NCI-H774 (cell line): ENCODE data around the gene RHOG.
A peak's percentile ranks its signal among the peaks of the same experiment; 100 is the strongest.
"Not testable (repeated sequence)": the region's sequence is repeated elsewhere in the genome, so short reads cannot be mapped to it uniquely, and the experiment has no call there.

ENCODE experiments used
- DNase-seq: peaks from one replicate; lab custom pipeline; 2025; lab: John Stamatoyannopoulos, UW

RHOG gene

DNA sequence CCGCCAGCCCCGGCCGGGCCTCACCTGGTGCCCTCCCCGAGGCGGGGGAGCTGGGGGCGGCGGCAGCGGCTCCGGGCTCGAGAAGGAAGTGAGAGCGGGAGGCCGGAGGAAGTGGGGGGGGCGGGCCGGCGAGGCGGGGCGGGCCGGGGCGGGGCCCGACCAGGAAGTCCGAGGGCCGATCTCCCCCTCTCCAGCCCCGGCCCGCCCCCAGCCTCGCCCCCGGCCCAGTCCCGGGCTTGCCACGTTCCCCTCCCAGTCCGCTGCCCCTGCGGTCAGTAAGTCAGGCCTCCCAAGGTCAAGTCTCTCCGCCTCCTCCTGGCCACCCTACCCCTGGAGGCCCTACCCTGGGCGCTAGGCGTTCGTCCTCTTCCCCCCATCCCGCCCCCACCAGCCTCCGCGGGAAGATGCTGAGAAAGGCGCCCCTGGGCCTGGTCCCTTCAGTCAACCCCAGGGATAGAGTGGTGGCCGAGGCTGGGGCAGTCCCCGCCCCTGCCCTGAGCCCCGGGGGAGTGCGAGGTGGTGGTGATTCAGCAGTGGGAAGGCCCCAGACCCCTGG, at the start of gene RHOG:
Gene RHOG, minus strand, starts transcription at position 90 of the 556 bp plus-strand sequence. CDS start 12,821 bp downstream, outside the sequence.
- DNase-seq, result peak; percentile 58

DNA sequence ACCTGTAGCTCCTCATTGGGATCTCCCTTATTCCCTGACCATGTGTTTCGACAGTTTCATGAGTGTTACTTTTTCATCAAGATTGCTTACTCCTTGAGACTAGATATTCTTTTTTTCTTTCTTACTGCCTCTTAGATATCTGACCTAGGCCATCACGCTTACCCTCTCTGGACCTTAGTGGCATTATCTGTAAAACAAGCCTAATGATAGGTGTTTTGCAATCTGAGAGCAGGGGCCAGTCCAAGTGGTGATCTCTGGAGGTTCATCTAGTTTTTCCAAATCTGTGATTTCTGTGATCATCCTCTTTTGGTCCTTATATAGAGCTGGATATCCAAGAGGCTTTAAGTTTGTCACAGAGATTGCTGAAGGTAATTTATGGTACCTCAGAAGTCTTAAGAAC, 49.3 kb upstream of the RHOG start:
- DNase-seq, result no peak

DNA sequence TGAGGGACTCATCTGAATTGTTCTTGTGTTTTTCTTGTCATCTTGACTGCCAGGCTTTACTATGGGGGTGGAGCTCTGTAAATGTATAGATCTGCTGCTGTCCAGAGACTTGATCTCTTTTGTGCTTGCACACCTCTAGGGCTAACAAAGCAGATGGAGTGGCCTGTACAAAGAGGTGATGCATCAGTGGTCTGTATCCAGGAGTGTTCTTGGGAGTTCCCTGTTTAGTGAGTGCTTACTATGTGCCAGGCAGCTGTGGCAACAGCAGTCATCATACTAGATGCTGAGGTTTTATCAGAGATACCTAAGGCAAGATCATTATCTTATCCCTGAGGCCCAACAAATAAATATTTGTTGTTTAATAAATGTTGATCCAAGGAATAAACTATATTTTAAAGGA, 48.1 kb upstream of the RHOG start:
- no peak for DNase-seq

GRCh38 chr11:3886985-3887384, 46.2 kb upstream of the RHOG start:
- no peak for DNase-seq

DNA sequence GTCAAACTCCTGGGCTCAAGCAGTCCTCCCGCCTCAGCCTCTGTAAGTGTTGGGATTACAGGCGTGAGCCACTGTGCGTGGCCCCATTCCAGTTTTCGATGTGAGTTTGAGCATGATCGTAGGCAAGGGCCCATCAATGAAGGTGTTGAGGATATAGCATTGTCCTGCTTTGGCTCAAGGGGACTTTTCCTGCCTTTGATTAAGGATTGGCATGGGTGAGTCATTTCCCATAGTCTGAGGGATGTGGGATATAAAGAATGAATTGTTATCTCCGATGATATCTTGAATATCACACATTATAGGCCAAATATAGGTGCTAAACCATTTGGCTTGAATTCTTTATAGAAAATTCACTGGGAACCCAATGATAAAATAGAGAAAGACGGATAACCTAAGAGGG, 45.1 kb upstream of the RHOG start:
- no peak for DNase-seq

GRCh38 chr11:3882655-3883054, 41.9 kb upstream of the RHOG start:
- DNase-seq, result no peak

DNA sequence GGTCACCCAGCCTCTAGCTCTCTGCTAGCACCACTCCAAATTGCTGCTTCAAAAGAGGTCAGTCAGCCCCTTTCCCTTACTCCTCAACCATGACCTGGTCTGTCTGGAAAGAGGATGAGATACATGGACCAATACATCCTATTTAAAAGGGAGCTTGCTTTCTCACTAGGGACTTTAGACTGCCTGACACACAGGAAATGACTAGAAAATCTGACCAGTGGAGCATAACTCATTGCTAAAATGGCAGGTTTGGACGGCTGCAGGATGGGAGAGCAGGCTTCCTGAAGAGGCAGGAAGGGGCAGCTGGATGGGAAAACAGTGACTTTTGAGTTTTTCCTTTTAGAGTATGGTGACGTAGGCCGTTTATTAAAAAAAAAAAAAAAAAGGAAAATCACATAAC, 40.0 kb upstream of the RHOG start:
- DNase-seq, result no peak

GRCh38 chr11:3879967-3880542, 39.3 kb upstream of the RHOG start:
- no peak for DNase-seq

DNA sequence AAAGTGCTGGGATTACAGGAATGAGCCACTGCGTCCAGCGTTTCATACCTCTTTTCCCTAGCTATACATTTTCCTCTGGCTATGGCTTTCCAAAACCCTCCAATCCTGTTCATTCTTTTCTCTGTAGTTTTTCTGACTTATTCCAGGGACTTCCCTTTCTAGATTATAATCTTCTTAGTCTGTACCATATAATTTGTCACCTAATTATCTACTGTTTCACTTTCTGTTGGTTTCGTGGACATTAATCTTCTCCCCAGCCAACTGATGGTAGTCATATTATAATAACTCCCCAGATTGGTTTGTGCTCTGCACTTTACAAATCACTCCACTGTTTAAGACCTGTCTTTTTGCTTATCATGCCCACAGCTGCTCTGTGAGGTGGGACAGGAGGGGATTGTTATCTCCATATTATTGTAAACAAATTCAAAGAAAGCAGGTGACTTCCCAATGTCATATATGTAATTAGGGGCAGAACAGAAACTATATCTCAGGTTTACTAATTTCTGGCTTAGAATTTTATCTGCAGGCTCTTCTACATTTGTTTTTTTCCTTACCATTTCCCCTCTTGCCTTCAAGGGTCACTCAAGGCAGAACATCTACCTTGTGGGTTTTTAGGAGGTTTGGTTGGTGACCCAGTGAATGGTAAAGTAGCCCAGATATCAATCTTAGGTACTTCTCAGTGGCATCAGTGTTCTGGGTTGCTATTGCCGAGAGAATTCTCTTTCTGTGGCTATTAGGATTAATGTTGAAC, 38.6 kb upstream of the RHOG start:
- no peak for DNase-seq

- no peak for DNase-seq
Observed at GRCh38 chr11:3878258-3878584, 37.5 kb upstream of the RHOG start.

DNA sequence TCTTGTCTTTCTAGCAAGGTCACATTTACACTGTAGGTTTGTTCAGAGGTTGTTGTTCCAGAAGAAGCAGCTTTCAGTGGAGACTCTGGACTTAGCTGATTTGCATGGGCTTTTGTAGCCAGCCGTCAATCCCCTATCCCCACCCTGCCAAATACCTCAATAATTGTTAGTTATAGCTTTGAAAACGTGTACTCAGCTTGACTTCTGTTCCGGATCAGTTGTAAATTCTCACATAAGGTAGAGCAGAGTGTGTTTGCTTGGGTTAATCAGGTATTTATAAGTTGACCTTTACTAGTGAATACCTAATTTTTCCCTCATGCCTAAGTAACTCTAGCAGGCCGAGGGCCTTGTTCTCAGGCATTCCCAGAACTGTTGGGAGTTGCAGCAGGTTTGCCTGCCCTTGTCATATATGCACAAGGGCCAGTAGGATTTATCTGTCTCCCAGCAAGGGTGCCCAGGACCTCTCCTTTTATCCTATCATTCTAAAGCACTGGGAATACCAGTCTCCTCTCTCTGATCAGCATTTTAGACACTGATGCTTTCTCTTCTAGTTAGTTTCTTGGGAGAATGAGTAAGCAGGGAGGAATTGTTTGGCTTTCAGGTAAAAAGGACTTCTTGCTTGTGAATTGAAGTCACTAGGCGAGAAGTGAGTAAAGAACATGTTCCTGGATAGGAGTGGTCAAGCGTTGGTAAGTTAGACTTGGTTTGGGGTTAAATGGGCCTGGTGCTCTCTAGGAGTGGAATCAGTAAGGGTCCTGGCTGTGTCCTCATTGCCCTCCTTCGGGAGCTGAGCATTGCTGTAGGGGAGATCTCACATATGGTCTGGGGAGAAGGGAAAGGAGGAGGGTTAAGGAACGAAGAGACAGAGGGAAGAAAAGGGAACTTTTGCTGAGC, 36.9 kb upstream of the RHOG start:
- DNase-seq, result no peak

GRCh38 chr11:3876613-3877012, 35.9 kb upstream of the RHOG start:
- no peak for DNase-seq

DNA sequence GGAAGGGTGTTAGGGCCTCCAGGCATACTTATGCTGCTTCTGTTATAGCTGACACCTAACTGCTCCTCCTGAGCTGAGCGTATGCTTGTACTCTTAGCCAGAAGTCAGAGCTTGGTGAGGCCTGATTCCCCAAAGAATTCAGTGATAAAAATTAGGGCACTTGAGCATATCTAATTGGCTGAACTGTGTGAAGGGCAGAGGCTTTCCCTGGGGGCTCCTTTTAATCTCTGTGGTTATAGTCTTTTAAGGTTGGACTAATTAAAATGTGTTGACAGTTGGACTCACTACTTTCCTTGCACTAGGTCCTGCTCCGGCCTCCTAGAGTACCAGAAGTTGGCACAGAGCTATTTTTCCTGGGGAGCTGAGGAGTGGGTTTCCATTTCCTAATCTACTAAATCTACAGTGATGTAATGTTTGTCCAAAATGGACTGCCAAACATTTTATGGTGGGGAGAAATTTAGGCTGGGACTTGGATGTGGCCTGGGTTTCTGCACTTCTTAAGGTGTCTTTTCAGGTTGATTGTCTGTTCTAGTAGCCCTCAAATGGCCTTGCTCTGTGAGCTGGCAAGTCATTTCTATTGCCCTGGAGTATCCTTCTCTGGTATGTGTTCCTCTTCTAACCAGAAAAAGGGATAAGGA, 33.1 kb upstream of the RHOG start:
- no peak for DNase-seq

DNA sequence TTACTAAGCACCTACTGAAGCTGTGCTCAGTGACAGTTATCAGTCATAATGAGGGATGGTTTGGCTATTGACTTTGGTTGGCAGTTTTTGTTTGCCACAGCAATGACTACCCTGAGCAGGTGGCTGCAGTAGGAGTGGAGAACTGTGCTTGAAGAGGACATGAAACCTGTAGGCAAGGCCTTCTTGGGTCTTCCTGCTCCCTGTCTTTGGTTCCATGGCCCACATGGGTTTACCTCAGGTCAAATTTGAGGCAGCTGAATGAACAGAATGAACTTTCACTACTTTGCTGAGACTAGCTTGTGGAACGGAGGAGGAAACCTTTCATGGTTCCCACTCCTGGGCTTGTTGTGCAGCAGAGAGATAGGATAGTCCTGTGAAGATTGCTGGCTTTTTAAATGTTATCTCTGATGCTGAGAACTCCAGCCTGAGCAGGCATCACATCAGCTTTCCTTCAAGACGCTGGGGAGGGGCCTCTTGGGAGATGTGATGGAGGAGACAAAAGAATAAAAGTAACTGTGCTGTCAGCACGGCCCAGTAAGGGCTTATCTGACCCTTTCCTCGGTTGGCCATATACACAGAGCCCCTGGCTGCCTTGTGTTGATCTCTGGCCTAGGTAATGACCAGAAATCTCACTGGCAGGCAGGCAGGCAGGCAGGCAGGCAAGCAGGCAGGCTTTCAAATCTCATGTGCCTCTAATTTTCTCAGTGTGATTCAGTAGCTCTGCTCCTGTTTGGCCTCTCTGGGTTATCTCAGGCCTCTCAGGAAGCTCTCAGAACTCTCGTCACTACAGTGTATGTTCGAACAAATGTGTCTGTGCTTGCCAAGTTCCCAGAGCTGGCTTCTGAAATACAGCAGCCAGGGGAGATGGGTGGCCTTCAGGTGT, 26.7 kb upstream of the RHOG start:
- peak; percentile 7 for DNase-seq

DNA sequence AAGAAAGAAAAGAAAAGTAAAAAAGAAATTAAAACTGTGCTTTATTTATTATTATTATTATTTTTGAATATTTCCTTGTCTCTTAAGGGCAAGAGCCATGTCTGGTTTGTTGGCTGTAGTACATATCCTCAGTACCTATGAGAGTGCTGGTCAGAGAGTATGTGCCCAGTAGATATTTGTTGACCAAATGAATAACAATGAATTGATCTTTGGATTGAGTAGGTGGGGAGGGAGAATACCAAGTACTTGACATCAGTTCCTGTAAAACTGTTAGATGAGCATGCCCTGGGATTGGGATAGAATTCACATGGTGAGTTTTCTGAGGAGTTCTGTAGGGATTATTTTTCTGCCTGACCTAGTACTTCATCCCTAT, 26.1 kb upstream of the RHOG start:
- DNase-seq, result no peak

DNA sequence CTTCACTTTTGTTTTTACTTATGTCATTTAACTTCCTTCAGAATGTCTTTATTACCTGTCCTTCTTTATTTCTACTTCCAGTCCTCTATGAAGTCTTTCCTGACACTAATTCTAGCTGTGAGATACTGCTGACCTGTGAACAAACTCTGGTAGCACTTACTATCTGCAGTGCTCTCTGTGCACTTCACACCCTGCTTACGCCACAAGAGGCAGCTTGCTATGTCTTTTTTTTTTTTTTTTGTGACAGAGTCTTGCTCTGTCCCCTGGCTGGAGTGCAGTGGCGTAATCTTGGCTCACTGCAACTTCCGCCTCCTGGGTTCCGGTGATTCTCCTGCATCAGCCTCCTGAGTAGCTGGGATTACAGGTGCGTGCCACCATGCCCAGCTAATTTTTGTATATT, 25.4 kb upstream of the RHOG start:
- DNase-seq, result no peak

- DNase-seq, result no peak
Observed at GRCh38 chr11:3865388-3866193, 24.8 kb upstream of the RHOG start.

- DNase-seq, result no peak
Observed at GRCh38 chr11:3861683-3862082, 20.9 kb upstream of the RHOG start.

DNA sequence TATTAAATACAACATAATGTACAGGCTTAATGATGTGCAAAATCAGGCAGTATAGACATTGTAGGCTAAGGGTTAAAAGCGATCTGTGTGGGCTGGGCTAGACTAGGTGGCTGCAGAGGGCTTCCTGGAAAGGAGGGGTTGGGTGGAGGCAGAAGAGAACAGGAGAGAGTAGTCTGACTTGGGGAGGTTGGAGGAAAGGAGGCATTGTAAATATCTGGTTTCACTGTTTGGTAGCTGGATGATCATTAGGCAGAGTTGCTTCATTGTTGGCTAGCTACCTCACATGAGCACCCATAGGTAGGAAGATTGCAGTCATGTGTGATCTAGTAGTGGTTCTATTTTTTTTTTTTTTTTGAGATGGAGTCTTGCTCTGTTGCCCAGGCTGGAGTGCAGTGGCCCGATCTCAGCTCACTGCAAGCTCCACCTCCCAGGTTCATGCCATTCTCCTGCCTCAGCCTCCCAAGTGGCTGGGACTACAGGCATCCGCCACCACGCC, 20.2 kb upstream of the RHOG start:
- DNase-seq, result not testable (repeated sequence)

DNA sequence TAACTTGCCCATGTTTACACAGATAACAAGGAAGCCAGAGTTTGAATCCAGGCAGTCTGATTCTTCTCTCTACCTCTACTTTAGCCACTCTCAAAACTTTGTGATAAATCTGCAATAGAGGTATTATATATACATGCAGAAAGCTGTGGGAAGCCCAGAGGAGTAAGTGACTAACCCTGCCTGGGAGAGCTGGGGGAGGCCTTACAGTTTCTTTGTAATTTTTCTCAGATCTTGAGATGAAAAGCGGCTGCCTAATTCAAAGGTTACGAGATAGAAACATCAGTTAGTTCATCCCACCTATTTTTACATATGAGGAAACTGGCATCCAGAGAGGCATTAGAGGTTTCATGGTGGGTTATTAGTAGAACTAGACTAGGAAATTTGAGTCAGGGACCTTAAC, 19.6 kb upstream of the RHOG start:
- DNase-seq, result no peak
